Measurements from ENCODE around the gene GNAI3.

Gene GNAI3

DNA sequence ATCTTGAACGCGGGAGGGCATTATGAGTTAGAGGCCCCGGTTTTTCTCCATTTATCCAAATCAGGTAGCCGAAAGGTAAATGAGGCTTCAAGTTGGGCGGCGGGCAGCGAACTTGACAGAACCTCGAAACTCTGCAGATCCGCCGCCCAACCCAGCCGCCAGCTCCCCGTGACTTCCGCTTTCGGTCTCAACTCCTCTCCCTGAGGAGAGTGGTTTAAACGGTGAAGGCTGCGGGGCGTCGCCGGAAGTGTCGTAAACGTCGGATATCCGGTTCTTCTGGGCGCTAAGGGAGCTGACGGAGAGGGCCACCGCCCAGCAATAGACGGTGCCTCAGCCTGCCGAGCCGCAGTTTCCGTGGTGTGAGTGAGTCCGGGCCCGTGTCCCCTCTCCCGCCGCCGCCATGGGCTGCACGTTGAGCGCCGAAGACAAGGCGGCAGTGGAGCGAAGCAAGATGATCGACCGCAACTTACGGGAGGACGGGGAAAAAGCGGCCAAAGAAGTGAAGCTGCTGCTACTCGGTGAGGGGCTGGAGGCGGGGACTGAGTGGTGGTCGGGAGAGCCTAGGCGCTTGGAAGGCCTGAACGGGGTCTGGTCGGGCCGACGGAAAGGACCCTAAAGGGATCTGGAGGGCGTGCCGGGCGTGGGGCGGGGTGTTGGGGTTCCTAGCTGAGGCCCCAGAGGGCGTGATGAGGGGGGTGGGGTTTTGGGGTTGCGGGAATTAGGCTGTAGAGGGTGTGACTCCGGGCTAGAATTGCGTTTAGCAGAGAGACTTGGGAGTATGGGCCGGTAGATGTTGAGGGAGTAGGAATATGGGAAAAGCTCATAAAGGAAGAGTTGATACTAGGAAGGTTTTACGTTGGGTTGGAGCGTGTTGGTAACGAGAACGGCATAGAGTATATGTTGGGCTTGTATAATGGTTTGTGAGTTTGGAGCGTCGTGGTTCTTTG is at the start of gene GNAI3:
TSS of gene GNAI3 (plus strand) at position 295 of the 947 bp plus-strand sequence. CDS start at position 401, 106 bp downstream.
- in situ Hi-C loops (cut with MboI; ENCODE audit: low sequenced_read_pairs): no loop called here

DNA sequence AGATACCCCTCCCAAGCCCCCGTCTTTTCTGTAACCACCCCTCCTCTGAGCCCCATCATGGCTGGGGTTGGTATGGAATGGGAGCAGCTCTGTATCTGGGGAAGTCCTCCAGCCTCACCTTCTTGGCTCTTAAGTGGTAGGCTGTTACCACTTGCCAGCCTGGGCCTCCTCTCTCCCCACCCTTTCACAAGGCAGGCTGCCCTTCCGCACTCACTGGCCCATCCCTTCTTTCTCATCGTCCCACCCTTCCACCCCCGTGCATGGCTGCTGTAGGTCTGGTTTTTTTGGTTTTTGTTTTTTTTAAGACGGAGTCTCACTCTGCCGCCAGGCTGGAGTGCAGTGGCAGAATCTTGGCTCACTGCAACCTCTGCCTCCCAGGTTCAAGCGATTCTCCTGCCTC is 49.3 kb upstream of the GNAI3 start:
- in situ Hi-C loops (cut with MboI; ENCODE audit: low sequenced_read_pairs): no loop called here

GRCh38 chr1:109499661-109500536 is 48.5 kb upstream of the GNAI3 start:
- in situ Hi-C loops (cut with MboI; ENCODE audit: low sequenced_read_pairs): no loop called here

GRCh38 chr1:109500941-109501381 is 47.5 kb upstream of the GNAI3 start:
- in situ Hi-C loops (cut with MboI; ENCODE audit: low sequenced_read_pairs): no loop called here

- in situ Hi-C loops (cut with MboI; ENCODE audit: low sequenced_read_pairs): no loop called here
Observed at GRCh38 chr1:109501644-109502363, 46.6 kb upstream of the GNAI3 start.

DNA sequence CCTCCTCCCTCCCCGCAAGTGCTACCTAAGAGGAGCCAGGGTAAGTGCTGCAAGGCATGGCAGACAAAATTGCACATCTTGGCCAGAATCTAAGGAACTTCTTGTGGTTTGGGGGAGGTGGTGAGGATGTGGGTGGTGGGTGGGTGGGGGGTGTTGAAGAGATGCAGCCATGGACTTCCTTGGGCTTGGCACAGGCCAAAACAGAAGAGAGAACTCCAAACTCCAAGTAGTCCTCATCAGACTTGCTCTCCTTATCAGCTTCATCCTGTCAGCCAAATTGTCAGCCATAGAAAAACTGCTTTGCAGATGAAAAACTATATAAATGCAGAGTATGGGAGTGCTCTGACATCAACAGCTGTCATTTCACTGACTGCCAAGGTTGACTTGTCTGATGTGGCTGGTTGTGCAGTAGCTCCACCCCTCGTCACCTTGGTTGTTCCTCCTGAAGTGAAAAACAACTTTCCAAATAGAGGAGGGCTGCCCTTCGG is 46.0 kb upstream of the GNAI3 start:
- in situ Hi-C loops (cut with MboI; ENCODE audit: low sequenced_read_pairs): no loop called here

DNA sequence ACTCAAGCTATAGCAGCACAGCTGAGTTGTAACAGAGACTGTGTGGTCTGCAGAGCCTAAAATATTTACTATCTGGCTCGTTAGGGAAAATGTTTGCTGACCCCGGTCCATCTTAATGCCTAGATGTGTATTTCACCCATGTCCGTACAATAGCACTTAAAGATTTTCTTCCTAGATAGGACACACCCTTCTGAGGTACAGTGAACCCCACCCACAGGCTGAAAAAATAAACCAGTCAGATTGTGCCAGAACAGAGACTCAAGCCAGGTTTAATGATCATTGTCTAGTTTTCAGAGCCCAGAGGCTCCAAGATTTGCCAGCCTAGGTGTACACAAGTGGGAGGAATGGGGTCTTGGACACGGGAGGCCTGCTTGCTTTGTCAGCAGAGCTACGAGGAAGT is 44.5 kb upstream of the GNAI3 start:
- in situ Hi-C loops (cut with MboI; ENCODE audit: low sequenced_read_pairs): no loop called here

DNA sequence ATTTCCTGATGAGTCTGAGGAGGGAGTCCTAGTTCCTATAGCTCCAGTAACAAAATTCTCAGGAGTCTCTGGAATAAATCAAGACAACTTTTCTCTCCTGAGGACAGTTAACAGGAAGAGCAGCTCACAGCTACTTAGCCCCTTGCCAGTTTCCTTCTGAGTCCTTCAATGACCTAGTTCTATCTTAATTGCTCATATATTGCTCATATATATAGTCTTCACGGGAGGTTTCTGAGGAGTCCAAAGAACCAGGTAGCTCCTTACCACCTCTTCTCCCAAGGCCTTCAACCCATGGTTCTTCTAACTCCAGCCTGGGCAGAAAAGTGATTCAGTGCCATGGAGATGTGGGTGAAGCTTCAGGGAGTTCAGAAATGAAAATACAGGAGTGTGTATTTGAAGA is 43.4 kb upstream of the GNAI3 start:
- in situ Hi-C loops (cut with MboI; ENCODE audit: low sequenced_read_pairs): no loop called here

GRCh38 chr1:109508001-109508872 is 40.2 kb upstream of the GNAI3 start:
- in situ Hi-C loops (cut with MboI; ENCODE audit: low sequenced_read_pairs): no loop called here

GRCh38 chr1:109508873-109509175 is 39.6 kb upstream of the GNAI3 start:
- in situ Hi-C loops (cut with MboI; ENCODE audit: low sequenced_read_pairs): no loop called here

DNA sequence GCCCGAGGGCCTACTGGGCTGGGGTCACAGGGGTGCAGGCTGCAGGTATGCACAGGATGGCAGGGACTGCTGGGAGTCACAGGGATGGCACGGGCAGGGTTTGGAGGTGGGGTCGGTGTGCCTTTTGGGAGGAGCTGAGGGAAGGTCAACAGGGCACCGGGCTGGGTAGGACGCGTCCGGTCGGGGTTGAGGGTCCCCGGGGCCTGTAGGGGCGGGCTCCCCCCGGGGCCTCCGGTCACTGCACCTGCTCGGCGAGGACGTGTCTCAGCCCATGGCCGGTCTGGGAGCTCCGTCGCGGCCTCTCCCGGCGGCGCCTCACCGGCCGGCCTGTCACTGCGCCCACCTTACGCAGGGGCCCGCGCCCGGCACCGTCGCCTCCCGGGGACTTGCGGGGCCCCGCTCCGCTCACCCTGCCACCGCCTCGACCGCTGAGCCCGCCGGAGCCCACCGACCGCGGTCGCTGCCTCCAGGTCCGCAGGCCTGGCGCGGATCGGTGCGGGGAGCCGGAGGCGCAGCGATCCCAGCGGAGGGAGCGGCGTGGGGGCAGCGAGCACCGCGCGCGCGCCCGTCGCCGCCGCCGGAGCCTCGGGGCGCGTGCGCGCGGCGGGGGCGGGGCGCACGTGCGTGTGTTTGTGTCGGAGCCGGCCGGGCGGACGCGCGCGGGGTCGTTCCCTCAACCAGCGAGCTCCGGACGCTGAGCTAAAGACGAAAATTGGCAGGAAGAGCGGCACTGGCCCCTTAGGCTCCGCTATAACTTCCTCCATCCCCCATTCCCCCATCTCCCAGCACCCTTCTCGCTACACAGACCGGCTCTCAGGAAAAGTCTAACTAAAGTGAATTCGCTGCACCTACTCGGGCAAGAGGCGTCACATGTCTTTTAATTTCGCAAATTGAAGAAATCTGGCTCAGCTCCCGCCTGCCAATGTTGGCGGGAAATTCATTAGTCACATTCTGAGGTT is 39.0 kb upstream of the GNAI3 start, which contains the start of gene AMIGO1:
TSS of gene AMIGO1 (minus strand) at position 552 of the 959 bp plus-strand sequence. CDS start 815 bp downstream, outside the sequence.
- in situ Hi-C loops (cut with MboI; ENCODE audit: low sequenced_read_pairs): no loop called here

DNA sequence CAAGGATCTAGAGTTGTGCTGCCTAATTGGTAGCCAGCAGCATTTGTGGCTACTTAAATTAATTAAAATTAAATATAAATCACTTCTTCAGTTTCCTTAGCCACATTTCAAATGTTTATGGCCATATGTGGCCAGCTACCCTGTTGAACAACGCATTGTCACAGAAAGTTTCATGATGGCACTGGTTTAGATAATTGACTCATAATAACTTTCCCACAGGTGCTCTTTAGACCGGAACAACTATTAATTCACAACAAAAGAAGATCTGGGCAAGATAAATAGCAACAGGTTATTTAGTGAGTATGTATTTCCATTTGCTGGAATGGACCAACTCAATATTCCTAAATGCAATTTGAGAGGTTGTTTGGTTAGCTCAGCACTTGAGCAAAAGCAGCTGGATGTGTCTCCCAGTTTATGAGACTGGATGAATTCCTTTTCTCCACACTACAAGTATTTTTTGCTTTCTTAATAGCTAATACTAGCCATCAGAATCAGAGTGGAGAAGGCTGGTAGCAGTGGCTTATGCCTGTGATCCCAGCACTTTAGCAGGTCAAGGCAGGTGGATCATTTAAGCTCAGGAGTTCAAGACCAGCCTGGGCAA is 35.2 kb upstream of the GNAI3 start:
- in situ Hi-C loops (cut with MboI; ENCODE audit: low sequenced_read_pairs): no loop called here

DNA sequence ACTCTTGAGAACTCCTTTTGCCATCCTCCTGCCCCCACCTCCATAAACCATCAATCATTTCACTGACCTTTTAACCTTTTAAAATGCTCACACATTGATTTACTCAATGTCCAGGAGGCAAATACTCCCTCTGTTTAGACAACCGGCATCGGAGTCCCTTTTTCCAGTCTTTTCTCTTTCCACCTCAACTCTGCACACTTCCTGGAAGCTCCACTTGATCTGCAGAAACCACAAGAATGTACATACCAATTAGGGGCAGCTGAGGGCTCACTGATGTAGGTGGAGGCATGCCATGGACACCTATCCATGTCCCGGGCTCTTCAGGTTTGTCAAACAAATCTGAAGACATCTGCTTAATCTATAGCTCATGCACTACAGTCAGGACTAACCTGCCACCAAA is 33.6 kb upstream of the GNAI3 start:
- in situ Hi-C loops (cut with MboI; ENCODE audit: low sequenced_read_pairs): no loop called here

GRCh38 chr1:109516872-109517271 is 31.5 kb upstream of the GNAI3 start:
- in situ Hi-C loops (cut with MboI; ENCODE audit: low sequenced_read_pairs): no loop called here

- in situ Hi-C loops (cut with MboI; ENCODE audit: low sequenced_read_pairs): no loop called here
Observed at GRCh38 chr1:109517337-109517736, 31.1 kb upstream of the GNAI3 start.

- in situ Hi-C loops (cut with MboI; ENCODE audit: low sequenced_read_pairs): no loop called here
Observed at GRCh38 chr1:109521002-109521951, 27.1 kb upstream of the GNAI3 start.

DNA sequence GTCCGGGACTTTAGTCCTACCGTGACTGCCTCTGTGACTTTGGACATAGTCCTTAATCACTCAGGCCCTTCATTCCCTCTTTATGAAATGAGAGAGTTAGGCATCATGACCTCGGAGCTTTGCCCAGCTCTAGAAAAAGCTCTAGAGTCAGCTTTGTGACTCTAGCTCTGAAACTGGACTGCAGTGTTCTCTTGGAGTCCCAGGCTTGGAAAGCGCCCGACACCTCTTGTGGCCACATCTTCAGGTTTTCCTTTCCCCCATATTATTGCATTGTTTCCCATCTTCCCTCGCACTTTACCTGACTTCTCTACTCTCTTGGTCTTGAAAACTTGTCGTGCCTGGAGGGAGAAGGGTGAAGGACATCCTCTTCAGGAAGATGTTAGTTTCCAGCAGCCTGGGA is 26.4 kb upstream of the GNAI3 start:
- in situ Hi-C loops (cut with MboI; ENCODE audit: low sequenced_read_pairs): no loop called here
